Kidney (tissue), 14 donors: ENCODE data around the gene IPO11. TPM values are rescaled to one million over a fixed set of nuclear protein-coding genes. Genes with fewer than 3 reads are reported as not detected.

Source experiments
- DNase-seq, 5 donors: peaks; one replicate each; pipeline ENCODE4 v3.0.0-alpha.2; 2013 to 2020
- FAIRE-seq: peaks from 2 replicates; lab custom pipeline; 2012; peaks lifted over from hg19 to GRCh38; lab: Jason Lieb, UNC
- H3K27ac ChIP-seq, 2 donors: one replicate each; pipeline ENCODE4 v1.7.0; 2013; ENCODE audit warnings: low read depth in 2 of 2, low read length in 2 of 2, inconsistent platforms in 1 of 2
- H3K27me3 ChIP-seq: one replicate; pipeline ENCODE4 v1.7.1; 2013; ENCODE audit warnings: low read length, inconsistent platforms; ENCODE audit not compliant: control insufficient read depth, insufficient read depth
- H3K36me3 ChIP-seq, 3 donors: one replicate each; pipeline versions ENCODE4 v1.7.0 to v1.7.1; 2013; ENCODE audit warnings: low read length in 3 of 3, control low read depth in 1 of 3, inconsistent platforms in 1 of 3; ENCODE audit not compliant: insufficient read depth in 3 of 3, control insufficient read depth in 2 of 3
- H3K4me1 ChIP-seq, 3 donors: one replicate each; pipeline versions ENCODE4 v1.7.0 to v1.7.1; 2013; ENCODE audit warnings: low read length in 3 of 3, inconsistent platforms in 1 of 3, low read depth in 1 of 3; ENCODE audit not compliant: control insufficient read depth in 2 of 3, insufficient read depth in 2 of 3
- H3K4me3 ChIP-seq, 3 donors: one replicate each; pipeline versions ENCODE4 v1.7.0 to v1.8.1; 2013; ENCODE audit warnings: low read length in 3 of 3, control low read depth in 1 of 3, inconsistent platforms in 1 of 3
- H3K9ac ChIP-seq, 3 donors: one replicate each; pipeline versions ENCODE4 v1.7.0 to v1.7.1; 2013; ENCODE audit warnings: low read length in 3 of 3, control low read depth in 1 of 3, inconsistent platforms in 1 of 3
- H3K9me3 ChIP-seq, 3 donors: one replicate each; pipeline versions ENCODE4 v1.7.0 to v1.7.1; 2013; ENCODE audit warnings: low read length in 3 of 3, control low read depth in 1 of 3, inconsistent platforms in 1 of 3; ENCODE audit not compliant: control insufficient read depth in 2 of 3, insufficient read depth in 1 of 3
- CTCF ChIP-seq: IDR thresholded peaks from 3 replicates; pipeline ENCODE4 v1.5.1; 2012; ENCODE audit warnings: mild to moderate bottlenecking, moderate library complexity, borderline replicate concordance; ENCODE audit not compliant: insufficient read depth; ENCODE audit errors: extremely low read depth
- intact Hi-C: fragments of 100-400 bp; cut with DNase I; formaldehyde crosslinking; loops from one replicate; pipeline ENCODE4 v1.11.1; 2022
- polyA plus RNA-seq: library from polyadenylated mRNA; stranded (reverse); fragments of 350-450 nt; fragmentation: Illumina TruSeq; extraction: RNeasy Lipid Tissue Mini Kit (QIAGEN cat#74804); gene quantifications from one replicate; pipeline ENCODE4 v1.2.3, GENCODE V29; 2014; ENCODE audit warnings: low read depth, low replicate concordance; ENCODE audit not compliant: insufficient read depth
- total RNA-seq: library from RNA; stranded (reverse); fragmentation: NEBNext Ultra II Directional; extraction: Animal tissue kit (Norgen Biotek cat#: 25700); gene quantifications from one replicate; pipeline ENCODE4 v1.2.1, GENCODE V29; 2021
- donor health status: control.
- donor health status: control.
- donor health status: control.
- donor health status: control.
- donor health status: control.
- donor health status: DM: yes; HTN: yes; CAD: no.
- donor health status: Normal renal cell carcinoma (clear cell type).

The IPO11 gene
- total and polyA plus RNA-seq, 2 donors from 2014 or later: 18.5 to 36.1 TPM

GRCh38 chr5:62616615-62617277 lies 204.2 kb downstream of the IPO11 start:
- Histone ChIP-seq H3K4me3 (no peak overlapping the region), H3K9ac (no peak overlapping the region), H3K9me3 (no peaks in the 10 kb centered on the region), H3K36me3 (no peaks in the 10 kb centered on the region), H3K4me1 (no peaks in the 10 kb centered on the region), H3K27me3 (no peaks in the 10 kb centered on the region), H3K27ac (no peak overlapping the region)
- intact Hi-C loops: no loop called here
- no peak for FAIRE-seq
- DNase-seq: no peak
- no peak for TF ChIP-seq CTCF

- Histone ChIP-seq H3K4me1 (no peaks in the 10 kb centered on the region), H3K36me3 (no peaks in the 10 kb centered on the region), H3K9ac (no peak overlapping the region), H3K27ac (no peak overlapping the region), H3K4me3 (no peak overlapping the region), H3K27me3 (no peaks in the 10 kb centered on the region), H3K9me3 (no peaks in the 10 kb centered on the region)
- TF ChIP-seq CTCF: no peak
- FAIRE-seq (peak; percentile 29), DNase-seq (no peak)
- intact Hi-C loops: no loop called here
These were observed 205.4 kb downstream of the IPO11 start for GRCh38 chr5:62617943-62618342.

- no peaks in the 10 kb centered on the region for H3K27me3 ChIP-seq
- intact Hi-C loops: no loop called here
- no peaks in the 10 kb centered on the region for H3K4me1 ChIP-seq
- no peak overlapping the region for H3K4me3 ChIP-seq
- no peak overlapping the region for H3K9ac ChIP-seq
- H3K36me3 ChIP-seq: no peaks in the 10 kb centered on the region
- FAIRE-seq (no peak), DNase-seq (no peak)
- no peaks in the 10 kb centered on the region for H3K9me3 ChIP-seq
- TF ChIP-seq CTCF: no peak
- no peak overlapping the region for H3K27ac ChIP-seq
These were observed 208.2 kb downstream of the IPO11 start for GRCh38 chr5:62620761-62621160.

- Histone ChIP-seq H3K9me3 (no peaks in the 10 kb centered on the region), H3K27me3 (no peaks in the 10 kb centered on the region), H3K4me3 (no peak overlapping the region), H3K36me3 (no peaks in the 10 kb centered on the region), H3K4me1 (no peaks in the 10 kb centered on the region), H3K27ac (no peak overlapping the region), H3K9ac (no peak overlapping the region)
- peak in 4 of 5 donors; percentile 36 to 54 (median 50) for DNase-seq
- intact Hi-C loops: no loop called here
- TF ChIP-seq CTCF: no peak
- FAIRE-seq: no peak
These were observed 208.7 kb downstream of the IPO11 start for GRCh38 chr5:62621280-62621679.
